ENCODE results near the gene CADM2. TPM values are rescaled to one million over a fixed set of nuclear protein-coding genes. Genes with fewer than 3 reads are reported as not detected.

The CADM2 gene
- total RNA-seq, 1 donor from 2014 or later, result 4.0 TPM

DNA sequence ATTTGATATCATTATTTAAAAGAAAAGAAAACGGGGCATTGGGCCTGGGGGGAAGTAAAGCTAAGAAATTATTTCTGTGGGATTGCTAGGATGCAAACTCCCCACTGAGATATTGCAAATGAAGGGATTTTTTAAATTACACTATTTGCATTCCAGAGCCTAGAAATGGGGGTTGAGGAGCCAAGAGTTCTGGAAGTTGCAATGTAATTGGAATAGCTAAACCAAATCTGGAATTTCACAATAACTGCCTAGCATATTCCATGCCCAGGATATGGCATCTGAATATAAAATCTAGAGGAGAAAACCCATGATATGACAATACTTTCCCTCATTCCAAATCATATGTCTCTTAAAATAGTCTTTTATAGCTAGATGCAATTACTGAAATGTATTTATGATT, 93.0 kb downstream of the CADM2 start:
- no peaks in the 10 kb centered on the region for H3K4me1 Mint-ChIP-seq (ENCODE audit: unreplicated experiment)
- no peak for DNase-seq (ENCODE audit: extremely low spot score, unreplicated experiment)
- no peaks in the 10 kb centered on the region for H3K27me3 Mint-ChIP-seq
- no peaks in the 10 kb centered on the region for H3K36me3 Mint-ChIP-seq
- no peak overlapping the region for H3K4me3 Mint-ChIP-seq
- no peak overlapping the region for H3K27ac Mint-ChIP-seq
- no peaks in the 10 kb centered on the region for H3K9me3 Mint-ChIP-seq
- no peak for TF ChIP-seq CTCF (conservative IDR thresholded peaks at IDR 0.05)

GRCh38 chr3:85053626-85054025, 94.8 kb downstream of the CADM2 start:
- Mint-ChIP-seq H3K27me3 (no peaks in the 10 kb centered on the region), H3K36me3 (no peaks in the 10 kb centered on the region), H3K27ac (no peak overlapping the region), H3K9me3 (no peaks in the 10 kb centered on the region), H3K4me1 (ENCODE audit: unreplicated experiment) (no peaks in the 10 kb centered on the region), H3K4me3 (no peak overlapping the region)
- TF ChIP-seq CTCF (conservative IDR thresholded peaks at IDR 0.05), result no peak
- no peak for DNase-seq (ENCODE audit: extremely low spot score, unreplicated experiment)

- no peak for DNase-seq (ENCODE audit: extremely low spot score, unreplicated experiment)
- Mint-ChIP-seq H3K27me3 (no peaks in the 10 kb centered on the region), H3K36me3 (no peaks in the 10 kb centered on the region), H3K9me3 (no peaks in the 10 kb centered on the region), H3K4me1 (ENCODE audit: unreplicated experiment) (no peaks in the 10 kb centered on the region), H3K4me3 (no peak overlapping the region), H3K27ac (no peak overlapping the region)
- no peak for TF ChIP-seq CTCF (conservative IDR thresholded peaks at IDR 0.05)
These were observed 95.8 kb downstream of the CADM2 start for GRCh38 chr3:85054579-85054978.

GRCh38 chr3:85068911-85069310, 110.1 kb downstream of the CADM2 start:
- Mint-ChIP-seq H3K27me3 (no peaks in the 10 kb centered on the region), H3K9me3 (no peaks in the 10 kb centered on the region), H3K4me1 (ENCODE audit: unreplicated experiment) (no peaks in the 10 kb centered on the region), H3K27ac (no peak overlapping the region), H3K36me3 (no peaks in the 10 kb centered on the region), H3K4me3 (no peak overlapping the region)
- TF ChIP-seq CTCF (conservative IDR thresholded peaks at IDR 0.05), result no peak
- no peak for DNase-seq (ENCODE audit: extremely low spot score, unreplicated experiment)

GRCh38 chr3:85074003-85074402, 115.2 kb downstream of the CADM2 start:
- no peak for DNase-seq (ENCODE audit: extremely low spot score, unreplicated experiment)
- Mint-ChIP-seq H3K9me3 (no peaks in the 10 kb centered on the region), H3K4me1 (ENCODE audit: unreplicated experiment) (no peaks in the 10 kb centered on the region), H3K27ac (no peak overlapping the region), H3K4me3 (no peak overlapping the region), H3K36me3 (no peaks in the 10 kb centered on the region), H3K27me3 (no peaks in the 10 kb centered on the region)
- TF ChIP-seq CTCF (conservative IDR thresholded peaks at IDR 0.05), result no peak

- Mint-ChIP-seq H3K9me3 (no peaks in the 10 kb centered on the region), H3K4me1 (ENCODE audit: unreplicated experiment) (no peaks in the 10 kb centered on the region), H3K4me3 (no peak overlapping the region), H3K36me3 (no peaks in the 10 kb centered on the region), H3K27me3 (no peaks in the 10 kb centered on the region), H3K27ac (no peak overlapping the region)
- no peak for DNase-seq (ENCODE audit: extremely low spot score, unreplicated experiment)
- no peak for TF ChIP-seq CTCF (conservative IDR thresholded peaks at IDR 0.05)
These were observed 116.9 kb downstream of the CADM2 start for GRCh38 chr3:85075663-85076062.
